ENCODE results near the gene IGLL5.

GRCh38 chr22:22890085-22890484 lies 2.5 kb downstream of the IGLL5 start:
- TF ChIP-seq CTCF (IDR thresholded peaks at IDR 0.05) = no peak
- no peak for TF ChIP-seq POLR2A (IDR thresholded peaks at IDR 0.05)
